NCI-H128 (cell line): ENCODE measurements around the gene PSMB7.

ENCODE experiments used
- DNase-seq: peaks from one replicate; lab custom pipeline; 2025; ENCODE audit not compliant: unreplicated experiment; lab: John Stamatoyannopoulos, UW

PSMB7 gene

GRCh38 chr9:124415102-124415851, at the start of gene PSMB7:
Gene PSMB7, minus strand, starts transcription at chr9:124415442. Its CDS starts 17 bp downstream, at chr9:124415425.
- DNase-seq: peak; percentile 94

- DNase-seq: no peak
Measured at GRCh38 chr9:124462739-124463138, 47.5 kb upstream of the PSMB7 start.

- DNase-seq: no peak
Measured at GRCh38 chr9:124458441-124458840, 43.2 kb upstream of the PSMB7 start.

GRCh38 chr9:124457887-124458431, 42.7 kb upstream of the PSMB7 start:
- DNase-seq: no peak

GRCh38 chr9:124457079-124457886, 42.0 kb upstream of the PSMB7 start:
- DNase-seq: no peak

GRCh38 chr9:124456341-124457078, 41.3 kb upstream of the PSMB7 start:
- DNase-seq: no peak

GRCh38 chr9:124455820-124456219, 40.6 kb upstream of the PSMB7 start:
- no peak for DNase-seq

GRCh38 chr9:124454791-124455443, 39.7 kb upstream of the PSMB7 start:
- no peak for DNase-seq

- no peak for DNase-seq
Measured at GRCh38 chr9:124454296-124454695, 39.1 kb upstream of the PSMB7 start.

GRCh38 chr9:124453586-124454191, 38.4 kb upstream of the PSMB7 start:
- DNase-seq: no peak

GRCh38 chr9:124452841-124453585, 37.8 kb upstream of the PSMB7 start:
- DNase-seq: no peak

- no peak for DNase-seq
Measured at GRCh38 chr9:124452326-124452725, 37.1 kb upstream of the PSMB7 start.

GRCh38 chr9:124450931-124451661, 35.9 kb upstream of the PSMB7 start:
- DNase-seq: no peak

GRCh38 chr9:124450241-124450924, 35.1 kb upstream of the PSMB7 start, which contains the start of gene ADGRD2:
Gene ADGRD2, plus strand, starts transcription at chr9:124450451. Its CDS starts 1,216 bp downstream, at chr9:124451667.
- peak; percentile 47 for DNase-seq

- no peak for DNase-seq
Measured at GRCh38 chr9:124449381-124450151, 34.3 kb upstream of the PSMB7 start.

GRCh38 chr9:124448019-124448418, 32.8 kb upstream of the PSMB7 start:
- DNase-seq: no peak

GRCh38 chr9:124447297-124447661, 32.0 kb upstream of the PSMB7 start:
- DNase-seq: no peak

GRCh38 chr9:124444166-124444565, 28.9 kb upstream of the PSMB7 start:
- no peak for DNase-seq
